Activated naive CD4-positive, alpha-beta T cell treated with anti-CD3 and anti-CD28 coated beads, Interleukin-2, amount 50 U/mL, for 16 hours (primary cell): ENCODE data around the gene SENP5.

Source experiments
- DNase-seq: peaks from one replicate; pipeline ENCODE4 v3.0.0-alpha.2; 2020

Gene SENP5

DNA sequence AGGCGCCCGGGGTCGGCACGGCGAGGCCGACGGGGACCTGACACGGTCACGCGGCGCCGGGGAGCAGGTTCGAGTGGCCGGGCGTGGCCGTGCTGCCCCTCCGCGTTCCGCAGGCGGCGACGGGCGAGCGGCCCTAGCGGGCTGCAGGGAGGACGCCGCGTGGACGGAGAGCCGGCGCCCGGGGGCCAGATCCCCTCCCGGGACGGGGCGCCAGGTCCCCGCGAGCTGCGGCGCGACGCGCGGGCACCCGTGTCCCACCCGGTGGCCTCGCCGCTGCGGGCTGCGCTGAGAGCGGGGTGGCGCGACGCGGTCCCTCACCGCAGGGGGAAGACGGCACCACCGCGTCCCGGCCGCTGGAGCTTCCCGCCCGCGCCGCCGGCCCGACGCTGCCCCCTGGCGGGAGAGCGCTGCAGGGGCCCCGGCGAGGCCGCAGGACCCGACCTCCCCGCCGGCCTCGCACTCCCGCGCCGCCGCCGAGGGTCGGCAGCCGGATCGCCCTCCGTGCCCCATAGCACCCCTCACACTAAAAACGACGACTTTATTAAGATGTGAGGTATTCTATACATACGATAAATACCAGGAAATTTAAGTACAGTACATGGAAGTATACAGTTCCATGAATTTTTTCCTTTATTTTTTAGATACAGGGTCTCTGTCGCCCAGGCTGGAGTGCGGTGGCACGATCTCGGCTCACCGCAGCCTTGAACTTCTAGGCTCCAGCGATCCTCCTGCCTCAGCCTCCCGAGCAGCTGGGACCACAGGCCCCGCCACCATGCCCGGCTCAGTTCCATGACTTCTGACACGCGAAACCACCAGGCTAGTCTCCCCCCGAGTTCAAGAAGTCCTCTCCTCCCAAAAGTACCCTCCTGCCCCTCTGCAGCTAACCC lies 102.2 kb downstream of the SENP5 start:
- DNase-seq = peak; percentile 74

- DNase-seq = no peak
These were observed 102.9 kb downstream of the SENP5 start for GRCh38 chr3:196970547-196971093.

DNA sequence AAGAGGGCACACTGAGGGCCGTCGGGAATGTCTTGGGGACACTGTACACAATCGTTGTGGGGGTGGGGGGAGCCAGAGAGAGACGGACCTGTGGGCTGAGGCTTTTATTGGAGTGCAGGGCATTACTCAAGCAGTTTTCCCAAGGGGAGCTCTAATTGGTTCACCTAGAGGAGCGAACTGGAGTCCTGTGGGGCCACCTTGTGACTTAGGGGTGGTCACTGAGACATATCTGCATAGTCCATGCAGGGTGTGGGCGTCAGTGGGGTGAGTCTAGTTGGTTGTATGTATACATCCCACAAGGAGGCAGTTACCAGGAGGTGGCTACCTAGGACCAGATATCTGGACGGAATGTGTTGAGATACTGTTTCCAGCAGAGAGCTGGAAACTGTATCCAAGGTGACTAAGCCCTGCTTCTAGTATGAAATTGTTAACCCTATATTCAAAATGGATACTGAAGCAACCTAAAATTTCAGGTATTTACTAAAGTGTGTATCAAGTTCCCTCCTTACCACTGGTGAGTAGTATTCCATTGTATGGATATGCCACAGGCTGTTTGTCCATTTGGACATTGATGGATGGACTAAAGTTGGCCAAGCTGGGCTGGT lies 103.5 kb downstream of the SENP5 start:
- DNase-seq = no peak

DNA sequence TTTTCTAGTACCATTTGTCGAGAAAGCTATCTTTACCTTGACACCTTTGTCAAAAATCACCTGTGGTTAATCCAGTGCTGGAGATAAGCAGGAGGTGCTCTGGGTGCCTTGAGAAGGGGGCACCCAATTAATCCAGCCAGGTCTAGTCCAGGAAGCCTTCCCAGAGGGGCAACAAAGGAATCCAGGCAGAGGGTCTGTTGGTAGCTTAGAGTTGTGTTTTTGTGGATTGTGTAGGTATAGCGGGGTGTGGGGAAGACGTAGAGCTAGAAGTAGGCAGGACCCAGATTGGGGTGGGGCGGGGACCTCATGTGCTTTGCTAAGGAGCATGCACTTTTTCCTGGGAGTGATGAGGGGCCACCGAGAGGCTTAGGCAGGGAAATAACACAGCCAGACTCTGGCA lies 106.9 kb downstream of the SENP5 start:
- no peak for DNase-seq

GRCh38 chr3:196975349-196975748 lies 107.6 kb downstream of the SENP5 start:
- no peak for DNase-seq

- no peak for DNase-seq
These were observed 109.2 kb downstream of the SENP5 start for GRCh38 chr3:196976941-196977340.

- DNase-seq = no peak
These were observed 111.8 kb downstream of the SENP5 start for GRCh38 chr3:196979545-196979944.

DNA sequence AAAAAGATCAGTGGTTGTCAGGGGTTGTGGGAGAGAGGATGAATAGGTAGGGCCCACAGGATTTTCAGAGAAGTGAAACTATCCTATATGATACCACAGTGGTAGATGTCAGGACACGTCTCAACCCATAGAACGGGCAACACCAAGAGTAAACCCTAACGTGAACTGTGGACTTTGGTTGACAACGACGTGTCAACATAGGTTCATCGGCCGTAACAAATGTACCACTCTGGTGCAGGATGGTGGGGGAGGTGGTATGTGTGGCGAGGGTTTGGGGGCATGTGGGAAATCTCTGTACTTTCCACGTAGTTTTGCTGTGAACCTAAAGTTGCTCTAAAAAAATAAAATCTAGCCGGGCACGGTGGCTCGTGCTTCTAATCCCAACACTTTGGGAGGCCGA lies 113.9 kb downstream of the SENP5 start:
- no peak for DNase-seq

DNA sequence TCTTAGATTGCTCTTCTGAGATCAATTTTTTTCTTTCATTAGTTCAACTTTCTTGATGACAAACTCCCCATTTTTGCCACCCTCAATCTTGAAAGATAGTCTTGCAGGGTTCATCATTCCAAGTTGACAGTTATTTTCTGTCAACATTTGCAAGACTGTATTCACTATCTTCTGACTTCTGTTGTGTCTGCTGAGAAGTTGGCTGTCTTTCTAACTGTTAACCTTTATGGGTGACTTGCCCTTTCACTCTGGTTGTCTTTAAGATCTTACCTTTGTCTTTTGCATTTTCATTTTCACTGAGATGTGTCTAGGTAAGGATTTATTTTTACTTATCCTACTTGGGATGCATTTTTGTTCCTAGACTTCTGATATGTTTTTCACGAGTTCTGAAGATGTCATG lies 115.5 kb downstream of the SENP5 start:
- no peak for DNase-seq
